ENCODE results near the gene ALDH1A2.

DNA sequence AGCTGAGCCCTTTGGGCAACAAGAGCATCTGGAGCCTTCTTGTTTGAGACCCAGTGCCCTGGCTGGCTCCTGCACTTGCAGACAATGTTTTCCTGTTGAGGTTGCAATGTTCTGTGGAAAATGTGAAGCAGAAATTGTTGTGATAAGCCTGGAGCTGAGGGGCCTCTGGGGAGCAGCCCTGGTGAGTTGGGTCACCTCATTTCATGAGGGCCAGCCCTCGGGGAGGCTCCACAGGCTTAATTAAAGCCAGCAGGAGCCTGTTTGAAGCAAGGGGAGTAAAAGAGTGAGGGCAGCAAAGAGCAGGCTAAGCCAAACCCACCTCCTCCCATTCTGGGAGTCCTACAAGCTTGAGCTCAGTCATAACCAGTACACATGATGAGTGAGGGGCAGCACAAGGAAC lies 154.3 kb downstream of the ALDH1A2 start:
- TF ChIP-seq, protein P1, sequence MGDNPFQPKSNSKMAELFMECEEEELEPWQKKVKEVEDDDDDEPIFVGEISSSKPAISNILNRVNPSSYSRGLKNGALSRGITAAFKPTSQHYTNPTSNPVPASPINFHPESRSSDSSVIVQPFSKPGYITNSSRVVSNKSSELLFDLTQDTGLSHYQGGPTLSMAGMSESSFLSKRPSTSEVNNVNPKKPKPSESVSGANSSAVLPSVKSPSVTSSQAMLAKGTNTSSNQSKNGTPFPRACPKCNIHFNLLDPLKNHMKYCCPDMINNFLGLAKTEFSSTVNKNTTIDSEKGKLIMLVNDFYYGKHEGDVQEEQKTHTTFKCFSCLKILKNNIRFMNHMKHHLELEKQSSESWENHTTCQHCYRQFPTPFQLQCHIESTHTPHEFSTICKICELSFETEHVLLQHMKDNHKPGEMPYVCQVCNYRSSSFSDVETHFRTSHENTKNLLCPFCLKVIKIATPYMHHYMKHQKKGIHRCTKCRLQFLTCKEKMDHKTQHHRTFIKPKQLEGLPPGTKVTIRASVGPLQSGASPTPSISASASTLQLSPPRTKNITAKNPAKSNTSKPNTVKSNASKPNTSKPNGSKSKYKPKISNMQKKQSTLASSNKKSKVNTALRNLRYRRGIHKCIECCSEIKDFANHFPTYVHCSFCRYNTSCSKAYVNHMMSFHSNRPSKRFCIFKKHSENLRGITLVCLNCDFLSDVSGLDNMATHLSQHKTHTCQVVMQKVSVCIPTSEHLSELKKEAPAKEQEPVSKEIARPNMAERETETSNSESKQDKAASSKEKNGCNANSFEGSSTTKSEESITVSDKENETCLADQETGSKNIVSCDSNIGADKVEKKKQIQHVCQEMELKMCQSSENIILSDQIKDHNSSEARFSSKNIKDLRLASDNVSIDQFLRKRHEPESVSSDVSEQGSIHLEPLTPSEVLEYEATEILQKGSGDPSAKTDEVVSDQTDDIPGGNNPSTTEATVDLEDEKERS (tag by site-specific recombination; IDR thresholded peaks at IDR 0.05), result no peak
- TF ChIP-seq ZXDB (tag by site-specific recombination; IDR thresholded peaks at IDR 0.05) (no peak), MYNN (tag by site-specific recombination; IDR thresholded peaks at IDR 0.05; ENCODE audit: borderline replicate concordance) (no peak), YY1 (tag by site-specific recombination; IDR thresholded peaks at IDR 0.05) (no peak), FEZF1 (tag by site-specific recombination; IDR thresholded peaks at IDR 0.05) (no peak), ZNF274 (IDR thresholded peaks at IDR 0.05; ENCODE audit: low read length) (no peak), ZNF274 (tag by site-specific recombination; IDR thresholded peaks at IDR 0.05; ENCODE audit: borderline replicate concordance) (no peak)
- TF ChIP-seq, protein P2, sequence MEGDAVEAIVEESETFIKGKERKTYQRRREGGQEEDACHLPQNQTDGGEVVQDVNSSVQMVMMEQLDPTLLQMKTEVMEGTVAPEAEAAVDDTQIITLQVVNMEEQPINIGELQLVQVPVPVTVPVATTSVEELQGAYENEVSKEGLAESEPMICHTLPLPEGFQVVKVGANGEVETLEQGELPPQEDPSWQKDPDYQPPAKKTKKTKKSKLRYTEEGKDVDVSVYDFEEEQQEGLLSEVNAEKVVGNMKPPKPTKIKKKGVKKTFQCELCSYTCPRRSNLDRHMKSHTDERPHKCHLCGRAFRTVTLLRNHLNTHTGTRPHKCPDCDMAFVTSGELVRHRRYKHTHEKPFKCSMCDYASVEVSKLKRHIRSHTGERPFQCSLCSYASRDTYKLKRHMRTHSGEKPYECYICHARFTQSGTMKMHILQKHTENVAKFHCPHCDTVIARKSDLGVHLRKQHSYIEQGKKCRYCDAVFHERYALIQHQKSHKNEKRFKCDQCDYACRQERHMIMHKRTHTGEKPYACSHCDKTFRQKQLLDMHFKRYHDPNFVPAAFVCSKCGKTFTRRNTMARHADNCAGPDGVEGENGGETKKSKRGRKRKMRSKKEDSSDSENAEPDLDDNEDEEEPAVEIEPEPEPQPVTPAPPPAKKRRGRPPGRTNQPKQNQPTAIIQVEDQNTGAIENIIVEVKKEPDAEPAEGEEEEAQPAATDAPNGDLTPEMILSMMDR (tag by site-specific recombination; IDR thresholded peaks at IDR 0.05), result no peak
